Lower leg skin (tissue), 3 donors: Measurements from ENCODE around the gene TK2.

Experiments used
- POLR2A ChIP-seq, 2 donors: fragments of 450-650 bp; IDR thresholded peaks; one replicate each; pipeline ENCODE4 v1.6.1; 2016 to 2017; ENCODE audit warnings: antibody characterized with exemption in 2 of 2, mild to moderate bottlenecking in 1 of 2, moderate library complexity in 1 of 2
- TF ChIP-seq, protein P1 (sequence below), 3 donors: fragments of 450-650 bp; IDR thresholded peaks; one replicate each; pipeline ENCODE4 v1.5.1; 2016; ENCODE audit warnings: antibody characterized with exemption in 3 of 3, mild to moderate bottlenecking in 3 of 3, moderate library complexity in 2 of 3

DNA sequence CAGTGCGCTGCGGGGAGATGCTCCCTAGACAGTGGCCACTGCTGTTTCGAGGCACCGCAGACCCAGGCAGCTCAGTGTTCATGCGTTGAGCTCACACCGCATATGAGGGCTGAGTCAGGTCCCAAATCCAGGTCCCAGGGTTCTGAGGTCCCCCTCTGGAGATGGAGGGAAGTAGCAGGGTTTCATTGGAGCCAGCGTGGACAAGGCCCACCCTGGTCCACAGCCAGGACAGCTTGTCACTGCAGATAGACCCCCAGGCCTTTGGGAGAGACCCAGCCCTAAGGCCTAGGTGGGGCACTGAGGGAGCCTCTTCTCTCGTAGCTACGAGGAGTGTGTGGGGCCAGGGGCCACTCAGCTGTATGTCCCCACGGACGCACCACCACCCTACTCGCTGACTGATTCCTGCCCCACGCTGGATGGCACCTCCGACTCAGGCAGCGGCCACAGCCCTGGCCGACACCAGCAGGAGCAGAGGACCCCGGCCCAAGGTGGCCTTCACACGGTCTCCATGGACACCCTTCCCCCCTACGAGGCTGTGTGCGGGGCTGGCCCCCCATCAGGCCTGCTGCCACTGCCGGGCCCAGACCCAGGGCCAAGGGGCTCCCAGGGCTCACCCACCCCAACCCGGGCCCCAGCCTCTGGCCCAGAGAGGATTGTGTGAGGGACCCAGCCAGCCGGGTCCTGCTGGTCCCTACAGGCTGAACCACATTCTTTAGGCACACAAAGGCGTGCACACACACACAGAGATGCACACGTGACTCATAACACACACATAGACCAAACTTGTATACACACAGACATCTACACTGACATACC lies 69.4 kb downstream of the TK2 start:
- TF ChIP-seq POLR2A (IDR thresholded peaks at IDR 0.05): no peak
- TF ChIP-seq, protein P1, sequence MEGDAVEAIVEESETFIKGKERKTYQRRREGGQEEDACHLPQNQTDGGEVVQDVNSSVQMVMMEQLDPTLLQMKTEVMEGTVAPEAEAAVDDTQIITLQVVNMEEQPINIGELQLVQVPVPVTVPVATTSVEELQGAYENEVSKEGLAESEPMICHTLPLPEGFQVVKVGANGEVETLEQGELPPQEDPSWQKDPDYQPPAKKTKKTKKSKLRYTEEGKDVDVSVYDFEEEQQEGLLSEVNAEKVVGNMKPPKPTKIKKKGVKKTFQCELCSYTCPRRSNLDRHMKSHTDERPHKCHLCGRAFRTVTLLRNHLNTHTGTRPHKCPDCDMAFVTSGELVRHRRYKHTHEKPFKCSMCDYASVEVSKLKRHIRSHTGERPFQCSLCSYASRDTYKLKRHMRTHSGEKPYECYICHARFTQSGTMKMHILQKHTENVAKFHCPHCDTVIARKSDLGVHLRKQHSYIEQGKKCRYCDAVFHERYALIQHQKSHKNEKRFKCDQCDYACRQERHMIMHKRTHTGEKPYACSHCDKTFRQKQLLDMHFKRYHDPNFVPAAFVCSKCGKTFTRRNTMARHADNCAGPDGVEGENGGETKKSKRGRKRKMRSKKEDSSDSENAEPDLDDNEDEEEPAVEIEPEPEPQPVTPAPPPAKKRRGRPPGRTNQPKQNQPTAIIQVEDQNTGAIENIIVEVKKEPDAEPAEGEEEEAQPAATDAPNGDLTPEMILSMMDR (IDR thresholded peaks at IDR 0.05): no peak
